ENCODE measurements around the gene MCOLN1. TPM values are rescaled to one million over a fixed set of nuclear protein-coding genes. Genes with fewer than 3 reads are reported as not detected.

MCOLN1 gene
- total and polyA plus RNA-seq, 2 of the 8 experiments (the other 6 are each of a cell fraction or from before 2014, with no cell fraction given) = 19.1 to 40.0 TPM

- TF ChIP-seq SP2 (IDR thresholded peaks at IDR 0.05; ENCODE audit: low read length) = no peak
- TF ChIP-seq CHD2 (IDR thresholded peaks at IDR 0.05; ENCODE audit: low read length) = no peak
- no peak for TF ChIP-seq POLR2A (IDR thresholded peaks at IDR 0.05; ENCODE audit: control extremely low read depth in 1 of 2, low read depth in 2 of 2, low read length in 2 of 2)
- TF ChIP-seq ASH2L (IDR thresholded peaks at IDR 0.05; ENCODE audit: low read length) = no peak
- TF ChIP-seq FOSL1 (IDR thresholded peaks at IDR 0.05; ENCODE audit: insufficient read depth, low read depth, low read length) = no peak
- TF ChIP-seq MAFK (IDR thresholded peaks at IDR 0.05; ENCODE audit: low read depth, low read length) = no peak
- TF ChIP-seq EZH2 (IDR thresholded peaks at IDR 0.05; ENCODE audit: low read depth, low read length, severe bottlenecking) = no peak
- TF ChIP-seq TBP (IDR thresholded peaks at IDR 0.05; ENCODE audit: low read depth, low read length) = no peak
- TF ChIP-seq SRF (IDR thresholded peaks at IDR 0.05; ENCODE audit: low read depth, low read length) = no peak
- TF ChIP-seq CREB1 (IDR thresholded peaks at IDR 0.05) = peak; percentile 35; the same call in 1 of the 2 replicates
- TF ChIP-seq EP300 (IDR thresholded peaks at IDR 0.05; ENCODE audit: borderline replicate concordance in 1 of 2, low read depth in 2 of 2, low read length in 2 of 2) = no peak
- no peak for TF ChIP-seq SIX5 (IDR thresholded peaks at IDR 0.05; ENCODE audit: low read depth, low read length)
- no peak for TF ChIP-seq BRCA1 (IDR thresholded peaks at IDR 0.05; ENCODE audit: low read depth, low read length)
- no peak for TF ChIP-seq PHF8 (conservative IDR thresholded peaks at IDR 0.05; ENCODE audit: low read depth, low read length)
- no peak for TF ChIP-seq SP1 (IDR thresholded peaks at IDR 0.05; ENCODE audit: low read depth, low read length)
- TF ChIP-seq GTF2F1 (IDR thresholded peaks at IDR 0.05; ENCODE audit: borderline replicate concordance, low read depth, low read length) = no peak
- TF ChIP-seq RXRA (IDR thresholded peaks at IDR 0.05; ENCODE audit: insufficient read depth, low read depth, low read length) = no peak
- TF ChIP-seq GABPA (IDR thresholded peaks at IDR 0.05; ENCODE audit: borderline replicate concordance, insufficient read depth, low read length) = no peak
- TF ChIP-seq TEAD4 (IDR thresholded peaks at IDR 0.05; ENCODE audit: low read depth, low read length) = no peak
- no peak for TF ChIP-seq TAF1 (IDR thresholded peaks at IDR 0.05; ENCODE audit: low read depth, low read length)
- TF ChIP-seq RNF2 (IDR thresholded peaks at IDR 0.05; ENCODE audit: borderline replicate concordance, low read depth, low read length, missing control alignments, poor library complexity, severe bottlenecking) = no peak
- TF ChIP-seq TAF7 (optimal IDR thresholded peaks at IDR 0.05; ENCODE audit: borderline replicate concordance, low read depth, low read length) = peak; percentile 72
- TF ChIP-seq, protein P1, sequence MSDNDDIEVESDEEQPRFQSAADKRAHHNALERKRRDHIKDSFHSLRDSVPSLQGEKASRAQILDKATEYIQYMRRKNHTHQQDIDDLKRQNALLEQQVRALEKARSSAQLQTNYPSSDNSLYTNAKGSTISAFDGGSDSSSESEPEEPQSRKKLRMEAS (IDR thresholded peaks at IDR 0.05) = no peak
- no peak for TF ChIP-seq HDAC6 (IDR thresholded peaks at IDR 0.05; ENCODE audit: low read depth, low read length)
- TF ChIP-seq YY1 (IDR thresholded peaks at IDR 0.05; ENCODE audit: low read depth, low read length) = no peak
- TF ChIP-seq HDAC2 (IDR thresholded peaks at IDR 0.05; ENCODE audit: borderline replicate concordance in 1 of 2, low read depth in 2 of 2, low read length in 2 of 2) = peak; percentile 74 to 85; a peak in 2 of 4 replicates
These were observed 40.4 kb downstream of the MCOLN1 start (continued) for GRCh38 chr19:7562646-7563393.
